NCI-H2107 treated with DMSO at 0.1 percent for 48 hours (cell line): ENCODE results near the gene CARD14.
"Not testable (repeated sequence)": the region's sequence is repeated elsewhere in the genome, so short reads cannot be mapped to it uniquely, and the experiment has no call there.

ENCODE experiments used
- DNase-seq: peaks from one replicate; lab custom pipeline; 2025; ENCODE audit not compliant: unreplicated experiment; lab: John Stamatoyannopoulos, UW

The CARD14 gene

DNA sequence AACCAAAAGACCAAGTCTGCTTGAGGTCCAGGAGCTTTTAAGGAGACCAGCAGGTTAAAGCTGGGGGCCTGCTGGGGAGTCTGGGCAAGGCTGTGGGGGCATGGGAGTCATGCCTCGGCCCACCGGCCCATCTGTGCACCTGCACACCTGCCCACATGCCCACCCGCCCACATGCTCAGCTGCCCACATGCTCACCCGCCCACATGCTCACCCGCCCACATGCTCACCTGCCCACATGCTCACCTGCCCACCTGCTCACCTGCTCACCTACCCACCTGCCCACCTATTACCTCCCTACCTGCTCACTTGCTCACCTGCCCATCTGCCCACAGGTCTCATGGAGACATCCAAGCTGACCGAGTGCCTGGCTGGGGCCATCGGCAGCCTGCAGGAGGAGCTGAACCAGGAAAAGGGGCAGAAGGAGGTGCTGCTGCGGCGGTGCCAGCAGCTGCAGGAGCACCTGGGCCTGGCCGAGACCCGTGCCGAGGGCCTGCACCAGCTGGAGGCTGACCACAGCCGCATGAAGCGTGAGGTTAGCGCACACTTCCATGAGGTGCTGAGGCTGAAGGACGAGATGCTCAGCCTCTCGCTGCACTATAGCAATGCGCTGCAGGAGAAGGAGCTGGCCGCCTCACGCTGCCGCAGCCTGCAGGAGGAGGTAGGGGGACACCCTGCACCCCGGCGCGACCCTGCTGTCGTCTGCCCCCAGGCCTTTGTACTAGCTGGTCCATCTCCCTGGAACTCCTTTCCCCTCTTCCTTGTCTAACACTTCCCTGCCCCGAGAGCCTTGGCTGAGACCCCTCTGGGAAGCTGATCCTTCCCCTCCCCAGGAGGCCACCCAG is 14.0 kb downstream of the CARD14 start:
- no peak for DNase-seq

DNA sequence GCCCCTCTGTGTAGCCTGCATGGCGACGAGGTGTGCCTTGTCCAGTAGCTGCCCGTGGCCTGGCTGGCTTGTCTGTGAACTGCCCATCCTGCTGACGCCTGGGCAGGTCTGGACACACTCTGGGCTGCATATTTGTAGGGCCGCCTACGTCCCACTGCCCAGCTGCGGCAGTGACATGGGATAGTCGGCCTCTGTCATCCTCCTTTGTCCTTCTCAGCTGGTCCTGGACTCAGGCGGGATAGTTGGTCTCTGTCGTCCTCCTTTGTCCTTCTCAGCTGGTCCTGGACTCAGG is 14.5 kb downstream of the CARD14 start:
- DNase-seq: no peak

DNA sequence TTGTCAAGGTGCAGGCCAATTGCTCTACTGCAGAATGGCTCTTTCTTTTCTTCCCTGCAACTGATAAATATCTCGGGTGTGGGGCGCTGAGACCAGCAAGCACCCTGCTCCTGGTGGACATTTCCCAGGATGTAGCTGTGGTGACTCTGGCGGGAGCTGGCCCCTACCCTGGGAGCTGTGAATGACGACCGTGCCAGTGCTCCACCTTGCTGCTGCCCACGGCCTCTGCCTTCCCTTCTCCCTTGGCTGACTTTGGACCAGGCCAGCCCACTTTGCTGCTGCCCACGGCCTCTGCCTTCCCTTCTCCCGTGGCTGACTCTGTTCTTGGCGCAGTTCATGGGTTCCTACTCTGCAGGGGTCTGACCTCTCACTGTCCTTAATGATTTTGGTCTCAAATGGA is 16.1 kb downstream of the CARD14 start:
- no peak for DNase-seq

DNA sequence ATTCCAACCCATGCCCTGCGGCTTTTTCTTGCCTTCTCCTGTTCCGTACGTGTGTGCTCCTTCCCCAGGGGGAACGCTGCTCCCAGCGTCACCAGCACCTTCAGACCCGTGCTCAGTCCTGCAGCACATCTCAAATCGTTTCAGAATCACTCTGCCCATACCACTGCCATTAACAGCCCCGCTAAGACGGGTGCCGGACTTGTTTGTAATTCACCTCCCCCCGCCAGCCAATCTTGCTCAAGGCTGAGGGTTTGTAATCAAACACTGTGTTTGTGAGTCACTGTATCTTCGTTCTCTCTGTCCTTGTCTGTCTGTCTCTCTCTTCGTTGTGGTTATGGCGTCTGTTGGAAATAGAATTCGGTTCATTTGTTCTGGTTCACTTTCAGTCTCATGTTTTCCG is 17.3 kb downstream of the CARD14 start:
- no peak for DNase-seq

DNA sequence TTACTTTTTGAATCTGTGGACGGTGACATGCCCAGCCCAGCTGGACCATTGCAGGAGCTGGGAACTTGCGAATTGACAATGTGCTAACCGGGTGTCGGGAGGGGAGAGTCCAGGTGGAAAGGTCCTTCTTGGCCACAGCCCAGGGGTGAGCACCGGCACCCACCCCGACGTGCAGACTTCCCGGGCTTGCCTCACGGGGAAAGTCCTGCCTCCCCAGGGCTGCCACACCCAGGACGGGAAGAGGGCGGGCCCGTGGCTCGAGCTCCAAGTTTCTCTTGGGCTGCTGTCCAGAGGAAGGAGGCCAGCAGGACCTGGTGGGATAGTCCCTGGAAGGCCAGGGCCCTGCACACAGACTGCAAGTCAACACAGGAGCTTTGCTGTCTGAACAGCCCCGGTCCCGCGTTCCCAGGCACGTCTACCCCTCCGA is 17.7 kb downstream of the CARD14 start:
- no peak for DNase-seq

DNA sequence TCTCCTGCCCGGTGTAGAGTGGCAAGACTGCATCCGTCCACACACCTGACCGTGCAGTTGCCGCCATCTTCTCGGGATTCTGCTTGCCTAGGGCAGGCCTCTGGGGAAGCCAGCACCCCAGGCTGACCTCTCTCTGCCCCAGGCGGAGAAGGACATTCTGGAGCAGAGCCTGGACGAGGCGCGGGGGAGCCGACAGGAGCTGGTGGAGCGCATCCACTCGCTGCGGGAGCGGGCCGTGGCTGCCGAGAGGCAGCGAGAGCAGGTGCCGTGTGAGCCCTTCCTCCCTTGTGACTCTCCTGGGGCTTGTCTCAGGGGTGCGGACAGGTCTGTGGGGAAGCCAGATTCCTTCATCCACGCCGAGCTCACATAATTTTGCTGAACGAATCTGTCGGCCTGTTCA is 19.8 kb downstream of the CARD14 start:
- no peak for DNase-seq

DNA sequence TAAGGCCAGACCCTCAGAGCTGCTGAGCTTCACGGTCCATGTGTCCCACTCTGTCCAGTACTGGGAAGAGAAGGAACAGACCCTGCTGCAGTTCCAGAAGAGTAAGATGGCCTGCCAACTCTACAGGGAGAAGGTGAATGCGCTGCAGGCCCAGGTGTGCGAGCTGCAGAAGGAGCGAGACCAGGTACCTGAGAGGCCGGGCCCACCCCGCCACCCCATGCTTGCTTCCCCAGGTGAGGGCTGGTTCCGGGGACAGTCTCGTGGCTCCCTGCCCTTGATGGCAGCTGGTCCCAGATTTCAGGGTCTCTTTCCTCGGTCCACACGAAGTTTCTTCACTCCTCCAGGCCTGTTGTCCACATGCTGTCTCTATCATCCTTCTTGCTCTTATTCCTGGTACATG is 20.9 kb downstream of the CARD14 start:
- no peak for DNase-seq

DNA sequence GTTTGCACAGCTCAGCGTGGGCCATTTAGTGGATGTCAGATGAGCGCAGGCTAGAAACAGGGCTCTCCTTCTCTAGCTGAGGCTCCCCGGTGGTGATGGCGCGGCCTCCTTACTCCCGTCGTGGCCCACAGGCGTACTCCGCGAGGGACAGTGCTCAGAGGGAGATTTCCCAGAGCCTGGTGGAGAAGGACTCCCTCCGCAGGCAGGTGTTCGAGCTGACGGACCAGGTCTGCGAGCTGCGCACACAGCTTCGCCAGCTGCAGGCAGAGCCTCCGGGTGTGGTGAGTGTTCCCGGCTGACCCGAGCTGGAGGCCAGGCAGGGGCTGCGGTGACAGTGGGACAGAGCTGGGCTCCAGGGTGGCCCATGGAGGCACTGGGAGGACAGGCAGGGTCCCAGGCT is 21.4 kb downstream of the CARD14 start:
- DNase-seq: no peak

DNA sequence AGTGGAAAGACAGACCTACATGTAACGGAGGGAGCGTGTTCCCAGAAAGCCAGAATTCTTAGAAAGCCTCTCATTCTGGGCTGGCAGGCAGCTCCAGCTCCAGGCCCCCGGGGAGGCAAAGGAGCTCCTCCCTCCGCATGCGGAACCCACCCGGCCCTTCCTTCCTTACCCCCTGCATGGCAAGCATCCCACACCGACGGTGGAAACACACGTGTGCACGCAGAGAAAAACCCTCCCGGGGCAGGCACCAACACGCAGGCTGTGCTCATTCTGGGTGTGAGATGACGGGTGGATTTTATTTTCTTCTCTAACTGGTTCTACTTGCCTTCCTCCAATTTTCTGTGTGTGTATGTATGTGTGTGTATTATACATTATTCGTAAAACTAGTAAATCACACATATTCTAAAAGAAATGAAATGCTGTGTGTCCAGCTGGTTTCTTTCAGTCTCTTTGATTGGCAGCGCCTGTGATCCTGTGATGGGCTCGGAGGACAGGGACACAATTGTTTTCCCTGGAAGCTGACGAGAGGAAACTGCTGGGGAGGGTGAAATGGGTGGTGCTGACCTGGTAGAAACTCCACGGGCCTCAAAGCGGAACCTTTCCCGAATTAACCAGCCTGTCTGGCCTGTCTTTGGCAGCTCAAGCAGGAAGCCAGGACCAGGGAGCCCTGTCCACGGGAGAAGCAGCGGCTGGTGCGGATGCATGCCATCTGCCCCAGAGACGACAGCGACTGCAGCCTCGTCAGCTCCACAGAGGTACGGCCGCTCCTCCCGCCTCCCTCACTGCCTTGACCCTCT is 22.2 kb downstream of the CARD14 start:
- DNase-seq: no peak

DNA sequence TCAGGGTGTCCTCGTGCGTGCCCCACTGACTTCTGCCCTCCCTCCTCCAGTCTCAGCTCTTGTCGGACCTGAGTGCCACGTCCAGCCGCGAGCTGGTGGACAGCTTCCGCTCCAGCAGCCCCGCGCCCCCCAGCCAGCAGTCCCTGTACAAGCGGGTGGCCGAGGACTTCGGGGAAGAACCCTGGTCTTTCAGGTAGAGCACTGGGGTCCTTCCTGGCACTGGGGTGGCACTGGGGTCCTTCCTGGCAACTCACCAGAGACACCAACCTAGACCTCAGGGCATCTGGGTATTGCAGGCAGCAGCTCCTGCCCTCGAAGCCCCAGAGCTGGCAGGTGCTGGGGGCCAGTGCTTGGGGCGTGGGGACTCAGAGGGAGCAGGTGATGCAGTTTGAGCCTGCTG is 25.3 kb downstream of the CARD14 start:
- no peak for DNase-seq

DNA sequence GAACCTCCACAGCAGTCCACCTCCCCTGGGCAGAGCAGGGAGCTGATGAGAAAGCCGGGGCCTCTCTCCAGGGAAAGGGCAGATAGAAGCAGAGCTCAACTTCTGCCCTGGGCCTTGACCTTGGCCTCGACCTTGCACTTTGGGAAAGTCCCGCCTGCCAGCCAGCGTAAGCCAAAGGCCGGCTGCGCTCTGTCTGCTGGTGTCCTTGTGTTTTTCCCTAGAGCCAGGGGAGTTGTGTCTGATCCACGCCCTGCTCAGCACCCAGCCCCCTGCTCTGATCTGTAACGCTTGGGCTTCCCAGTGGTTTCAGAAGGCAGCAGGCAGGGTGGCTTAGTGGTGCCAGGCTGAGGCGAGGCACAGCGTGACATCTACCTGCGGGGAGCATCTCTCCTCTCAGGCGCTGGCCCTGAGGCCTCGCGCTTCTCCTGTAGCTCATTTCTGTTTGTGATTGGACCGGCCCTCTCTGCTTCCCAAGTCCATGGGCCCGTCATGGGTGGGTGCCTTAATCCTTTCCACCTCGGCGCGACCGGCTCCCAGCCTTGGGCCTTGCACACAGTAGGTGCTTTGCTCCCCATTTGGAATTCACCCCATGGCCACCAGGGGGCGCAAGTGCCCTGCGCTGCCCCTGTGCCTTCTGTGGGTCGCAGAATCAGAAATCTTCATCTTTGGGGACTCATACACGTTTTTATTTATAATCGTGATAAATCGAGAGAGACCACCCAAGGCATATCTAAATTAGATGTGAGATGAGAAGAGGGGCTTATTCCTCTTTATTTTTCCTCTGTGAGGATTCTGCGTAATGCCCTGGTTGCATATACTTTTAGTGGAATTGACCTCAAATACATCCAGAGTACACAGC is 26.1 kb downstream of the CARD14 start:
- DNase-seq: no peak

DNA sequence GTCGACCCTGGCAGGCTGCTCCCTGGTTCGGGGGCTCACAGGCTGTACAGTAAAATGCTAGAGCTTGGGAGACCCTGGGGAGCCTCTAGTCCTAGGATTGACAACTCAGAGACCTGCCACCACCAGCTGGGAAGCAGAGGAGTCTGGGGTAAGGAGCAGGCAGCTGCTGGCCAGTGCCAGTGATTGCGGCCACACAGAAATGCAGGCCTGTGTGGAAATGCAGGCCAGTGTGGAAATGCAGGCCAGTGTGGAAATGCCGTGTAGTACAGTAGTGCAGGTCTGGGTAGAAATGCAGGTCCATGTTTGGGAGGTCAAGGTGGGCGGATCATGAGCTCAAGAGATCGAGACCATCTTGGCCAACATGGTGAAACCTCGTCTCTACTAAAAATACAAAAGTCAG is 26.8 kb downstream of the CARD14 start:
- no peak for DNase-seq

DNA sequence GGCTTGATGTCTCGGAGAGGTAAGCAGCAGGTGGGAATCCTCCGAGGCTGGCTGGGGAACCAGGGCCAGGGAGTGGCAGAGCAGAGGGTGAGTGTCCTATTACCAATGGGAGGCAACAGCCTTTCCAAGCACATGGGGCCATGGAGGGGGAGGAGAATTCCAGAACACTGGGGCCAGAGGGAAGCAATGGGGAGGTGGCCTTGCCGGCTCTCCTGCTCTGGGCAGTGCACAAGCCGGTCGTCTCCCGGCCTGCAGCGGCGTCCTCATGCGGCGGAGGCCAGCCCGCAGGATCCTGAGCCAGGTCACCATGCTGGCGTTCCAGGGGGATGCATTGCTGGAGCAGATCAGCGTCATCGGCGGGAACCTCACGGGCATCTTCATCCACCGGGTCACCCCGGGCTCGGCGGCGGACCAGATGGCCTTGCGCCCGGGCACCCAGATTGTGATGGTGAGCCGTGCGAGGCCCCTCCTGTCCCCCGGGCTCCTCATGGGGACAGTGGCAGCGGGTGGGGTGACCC is 28.4 kb downstream of the CARD14 start:
- peak; percentile 71 for DNase-seq

DNA sequence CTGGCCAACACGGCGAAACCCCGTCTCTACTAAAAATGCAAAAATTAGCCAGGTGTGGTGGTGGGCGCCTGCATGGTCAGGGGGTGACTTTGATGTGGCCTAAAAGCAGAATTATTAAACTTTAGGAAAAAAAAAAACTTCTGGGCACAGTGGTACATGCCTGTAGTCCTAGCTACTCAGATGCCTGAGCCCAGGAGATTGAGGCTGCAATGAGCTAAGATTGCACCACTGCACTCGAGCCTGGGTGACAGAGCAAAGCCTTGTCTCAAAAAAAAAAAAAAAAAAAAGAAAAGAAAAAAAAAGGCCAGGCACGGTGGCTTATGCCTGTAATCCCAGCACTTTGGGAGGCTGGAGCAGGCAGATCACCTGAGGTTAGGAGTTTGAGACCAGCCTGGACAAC is 29.5 kb downstream of the CARD14 start:
- DNase-seq: not testable (repeated sequence)

DNA sequence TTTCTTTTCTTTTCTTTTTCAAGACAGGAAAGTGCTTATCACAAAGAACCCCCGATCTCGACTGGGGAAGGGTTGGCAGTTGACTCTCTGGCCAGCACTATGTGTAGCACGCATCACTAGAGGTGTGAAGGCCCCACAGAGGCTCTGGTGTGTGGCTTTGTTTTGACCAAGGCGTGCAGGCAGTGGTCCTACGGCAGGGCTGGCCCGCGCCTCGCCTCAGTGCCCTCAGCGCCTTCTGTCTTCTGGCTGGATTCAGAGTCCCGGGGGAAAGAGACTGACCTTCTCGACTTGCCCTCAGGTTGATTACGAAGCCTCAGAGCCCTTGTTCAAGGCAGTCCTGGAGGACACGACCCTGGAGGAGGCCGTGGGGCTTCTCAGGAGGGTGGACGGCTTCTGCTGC is 31.6 kb downstream of the CARD14 start:
- no peak for DNase-seq

DNA sequence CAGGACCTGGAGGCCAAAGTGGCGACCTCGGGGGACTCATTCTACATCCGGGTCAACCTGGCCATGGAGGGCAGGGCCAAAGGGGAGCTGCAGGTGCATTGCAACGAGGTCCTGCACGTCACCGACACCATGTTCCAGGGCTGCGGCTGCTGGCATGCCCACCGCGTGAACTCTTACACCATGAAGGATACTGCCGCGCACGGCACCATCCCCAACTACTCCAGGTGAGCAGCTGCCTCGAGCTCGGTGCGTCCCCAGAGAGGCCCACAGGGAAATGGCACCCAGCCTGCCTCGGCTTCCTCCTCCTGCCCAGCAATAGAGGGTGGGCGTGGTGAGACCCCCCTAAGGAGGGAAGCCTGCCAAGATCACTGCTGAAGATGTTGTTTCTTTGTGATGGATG is 32.4 kb downstream of the CARD14 start:
- no peak for DNase-seq

DNA sequence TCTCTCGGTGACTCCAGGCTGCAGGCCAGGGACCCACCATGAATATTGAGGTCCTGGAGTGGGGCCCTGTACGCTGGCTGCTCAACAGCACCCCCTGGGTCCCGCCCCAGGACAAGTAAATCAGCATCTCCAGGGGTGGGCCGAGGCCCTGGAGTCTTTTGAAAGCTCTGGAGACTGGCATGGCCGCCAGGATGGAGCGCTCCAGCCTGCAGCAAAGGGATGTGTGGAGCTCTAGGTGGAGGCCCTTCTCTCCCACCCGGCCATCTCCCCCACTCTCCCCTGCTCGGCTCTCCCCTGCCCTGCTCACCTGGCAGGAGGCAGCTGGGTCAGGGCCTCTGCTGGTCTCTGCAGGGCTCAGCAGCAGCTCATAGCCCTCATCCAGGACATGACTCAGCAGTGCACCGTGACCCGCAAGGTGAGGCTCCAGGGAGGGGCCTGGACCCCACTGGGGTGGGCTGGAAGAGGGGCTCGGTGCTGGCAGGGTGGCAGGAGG is 33.7 kb downstream of the CARD14 start:
- DNase-seq: no peak

DNA sequence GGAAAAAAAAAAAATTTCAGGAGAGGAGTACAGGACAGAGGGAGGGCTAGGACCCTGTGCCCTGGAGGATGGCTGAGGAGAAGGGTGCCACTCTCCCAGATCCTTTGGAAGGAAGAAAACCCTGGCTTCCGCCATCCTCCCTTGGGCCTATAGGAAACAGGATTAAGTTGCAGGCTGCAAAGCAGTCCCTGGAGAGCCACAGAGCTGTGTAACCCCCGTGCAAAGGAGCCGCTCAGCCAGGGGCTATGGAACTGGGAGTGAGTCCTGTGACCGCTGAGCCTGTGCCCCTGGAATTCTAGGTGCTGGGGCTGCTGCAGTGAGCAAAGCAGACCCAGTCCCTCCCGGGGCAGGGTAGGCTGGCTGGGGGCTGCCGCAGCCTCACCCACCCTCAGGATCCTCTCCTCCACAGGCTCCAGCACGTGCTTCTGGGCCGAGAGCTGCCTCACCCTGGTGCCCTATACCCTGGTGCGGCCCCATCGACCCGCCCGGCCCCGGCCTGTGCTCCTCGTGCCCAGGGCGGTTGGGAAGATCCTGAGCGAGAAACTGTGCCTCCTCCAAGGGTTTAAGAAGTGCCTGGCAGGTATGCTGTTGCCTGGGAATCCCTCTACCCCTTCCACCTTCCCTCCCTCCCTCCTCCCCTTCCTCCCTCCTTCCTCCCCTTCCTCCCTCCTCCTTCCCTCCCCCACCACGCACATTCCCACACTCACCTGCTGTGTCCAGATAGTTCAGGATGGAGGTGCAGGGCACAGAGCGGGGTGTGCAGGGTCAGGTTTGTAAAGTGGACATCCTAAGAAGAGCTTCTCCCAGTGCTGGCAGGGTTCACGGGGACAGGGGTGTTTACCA is 35.0 kb downstream of the CARD14 start:
- DNase-seq: no peak

DNA sequence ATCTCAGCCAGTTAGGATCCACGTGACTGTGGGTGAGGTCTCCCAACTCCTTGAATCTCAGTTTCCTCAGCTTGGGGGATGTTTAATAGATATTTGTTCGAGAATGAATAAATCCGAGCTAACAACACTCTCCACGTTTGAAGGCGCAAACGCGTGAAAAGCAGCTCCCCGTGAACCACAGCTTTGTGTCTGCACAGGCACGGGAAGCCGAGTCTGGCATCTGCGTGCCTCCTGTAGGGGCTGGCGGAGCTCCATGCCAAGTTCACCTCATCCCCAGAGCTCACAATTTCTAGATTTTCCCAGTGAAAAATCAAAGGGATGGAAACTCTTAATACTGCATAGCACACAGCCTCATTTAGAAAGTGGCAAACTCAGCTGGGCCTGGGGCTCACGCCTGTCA is 36.0 kb downstream of the CARD14 start:
- DNase-seq: no peak

DNA sequence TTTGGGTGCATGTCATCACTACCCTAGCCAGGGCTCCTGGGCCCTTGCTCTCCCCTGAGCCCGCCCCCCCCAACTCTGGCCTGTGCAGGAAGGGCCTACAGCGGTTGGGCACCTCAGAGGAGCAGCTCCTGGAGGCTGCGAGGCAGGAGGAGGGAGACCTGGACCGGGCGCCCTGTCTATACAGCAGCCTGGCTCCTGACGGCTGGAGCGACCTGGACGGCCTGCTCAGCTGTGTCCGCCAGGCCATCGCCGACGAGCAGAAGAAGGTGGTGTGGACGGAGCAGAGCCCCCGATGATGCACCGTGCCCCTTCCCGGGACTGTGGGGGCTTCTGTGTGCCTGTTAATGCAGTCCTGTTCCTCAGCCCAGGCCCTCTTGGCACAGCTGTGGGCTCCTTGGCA is 38.2 kb downstream of the CARD14 start:
- no peak for DNase-seq
